NCI-H524 treated with DMSO at 0.1 percent for 48 hours (cell line): Measurements from ENCODE around the gene POSTN.
"Not testable (repeated sequence)": the region's sequence is repeated elsewhere in the genome, so short reads cannot be mapped to it uniquely, and the experiment has no call there.

ENCODE experiments used
- DNase-seq: peaks from one replicate; lab custom pipeline; 2025; lab: John Stamatoyannopoulos, UW

The POSTN gene

DNA sequence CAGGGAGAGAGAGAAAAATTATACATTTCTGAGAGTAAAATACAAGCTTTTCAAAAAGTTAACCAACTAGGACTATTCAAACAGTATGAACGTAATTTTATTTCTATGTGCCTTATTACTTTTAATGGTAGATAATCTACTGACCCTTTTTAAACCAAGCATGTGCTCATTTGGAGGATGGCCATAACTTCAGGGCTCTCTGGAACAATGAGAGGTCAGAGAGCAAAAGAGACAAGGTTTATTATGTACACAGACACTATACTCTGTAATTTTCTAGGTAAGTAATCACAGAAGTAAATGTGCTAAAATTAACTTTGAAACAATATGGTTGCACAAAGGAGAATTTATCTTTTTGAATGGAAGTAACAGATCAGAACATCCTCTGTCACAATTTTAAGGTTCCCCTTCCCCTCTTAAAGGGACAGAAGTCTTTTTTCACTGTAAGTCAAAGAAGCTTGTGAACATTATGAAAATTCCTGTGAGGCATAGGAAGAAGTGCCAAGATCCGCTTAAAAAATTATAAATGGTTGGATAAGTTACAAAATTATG is 1.0 kb downstream of the POSTN start:
- DNase-seq: no peak

DNA sequence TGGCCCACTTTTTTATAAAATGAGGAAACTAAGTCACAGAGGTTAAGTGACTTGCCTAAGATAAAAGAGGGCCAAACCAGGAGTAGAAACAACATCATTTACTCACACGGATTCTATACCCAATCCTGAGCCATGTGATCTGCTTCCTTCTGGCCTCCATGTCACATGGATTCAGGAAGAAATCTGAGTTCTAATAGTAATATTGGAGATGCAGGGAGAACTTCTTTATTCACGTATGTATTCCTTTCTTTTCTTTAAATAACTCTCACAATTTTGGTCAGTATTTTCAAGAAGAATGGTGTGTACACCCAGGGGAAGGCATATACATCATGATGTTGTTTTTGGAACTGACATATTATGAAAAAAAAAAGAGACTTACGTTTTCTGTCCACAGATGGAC is 1.8 kb downstream of the POSTN start:
- DNase-seq: no peak

DNA sequence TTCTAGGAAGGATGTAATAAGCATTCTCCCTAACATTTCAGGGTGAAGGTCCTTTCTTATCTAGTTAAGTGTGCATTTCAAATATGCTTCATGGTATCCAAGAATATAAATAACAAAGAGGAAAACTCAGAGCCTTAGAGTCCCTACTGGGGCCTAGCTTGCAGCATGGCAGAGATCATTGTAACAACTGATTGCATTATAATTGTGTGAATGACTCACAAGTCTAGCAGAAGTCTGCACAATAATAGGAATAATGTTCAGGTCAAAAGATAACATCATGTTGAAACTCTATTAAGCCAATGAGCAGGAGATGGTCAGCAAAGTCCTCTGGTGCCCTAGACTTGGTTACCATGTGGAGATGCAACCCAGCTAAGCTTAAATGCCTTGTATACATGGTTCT is 3.4 kb downstream of the POSTN start:
- DNase-seq: no peak

DNA sequence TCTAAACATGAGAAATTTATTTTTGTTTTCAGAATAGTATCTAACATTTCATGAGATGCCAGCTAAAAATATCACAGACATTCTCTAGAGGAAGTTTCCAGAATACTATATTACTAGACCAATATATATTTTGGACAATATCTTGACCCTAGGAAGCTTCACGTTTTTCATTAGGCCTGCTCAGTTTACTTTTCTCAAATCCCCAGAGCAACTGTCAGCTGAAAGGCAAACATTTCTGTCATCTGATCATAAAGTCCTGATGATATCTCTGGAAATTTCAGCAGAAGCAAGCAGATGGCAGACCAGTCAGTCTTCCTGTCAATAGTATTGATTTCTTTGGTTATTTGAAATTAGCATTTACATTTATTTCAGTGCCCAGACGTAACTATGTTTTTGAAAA is 4.0 kb downstream of the POSTN start:
- no peak for DNase-seq

DNA sequence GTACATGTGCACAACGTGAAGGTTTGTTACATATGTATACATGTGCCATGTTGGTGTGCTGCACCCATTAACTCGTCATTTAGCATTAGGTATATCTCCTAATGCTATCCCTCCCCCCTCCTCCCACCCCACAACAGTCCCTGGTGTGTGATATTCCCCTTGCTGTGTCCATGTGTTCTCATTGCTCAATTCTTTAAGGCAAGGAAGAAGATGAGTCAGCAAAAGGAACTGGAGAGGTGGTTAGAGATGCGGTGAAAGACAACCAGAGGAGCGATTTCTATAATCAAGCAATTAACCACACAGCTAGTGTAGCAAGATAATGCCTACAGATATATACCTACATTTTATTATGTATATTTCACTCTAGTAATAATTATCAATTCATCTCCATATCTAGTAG is 9.2 kb downstream of the POSTN start:
- not testable (repeated sequence) for DNase-seq

DNA sequence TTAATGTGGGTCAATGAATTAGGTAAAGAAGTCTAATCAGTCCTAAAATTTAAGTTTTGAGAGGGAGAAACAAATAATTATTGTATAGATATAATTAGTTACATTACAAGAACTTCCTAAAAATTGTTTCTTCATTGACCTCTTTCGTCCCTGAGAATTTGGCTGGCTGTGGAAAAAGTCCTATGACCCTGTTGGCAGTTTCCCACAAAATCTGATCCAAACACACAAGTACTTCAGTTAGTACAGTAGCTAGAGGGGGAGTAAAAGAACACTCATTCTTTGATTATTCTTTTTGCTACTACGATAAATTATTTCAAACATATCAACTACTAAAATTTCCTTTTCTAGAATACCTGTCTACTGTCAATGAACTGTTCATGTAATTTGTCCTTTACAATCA is 11.3 kb downstream of the POSTN start:
- no peak for DNase-seq

DNA sequence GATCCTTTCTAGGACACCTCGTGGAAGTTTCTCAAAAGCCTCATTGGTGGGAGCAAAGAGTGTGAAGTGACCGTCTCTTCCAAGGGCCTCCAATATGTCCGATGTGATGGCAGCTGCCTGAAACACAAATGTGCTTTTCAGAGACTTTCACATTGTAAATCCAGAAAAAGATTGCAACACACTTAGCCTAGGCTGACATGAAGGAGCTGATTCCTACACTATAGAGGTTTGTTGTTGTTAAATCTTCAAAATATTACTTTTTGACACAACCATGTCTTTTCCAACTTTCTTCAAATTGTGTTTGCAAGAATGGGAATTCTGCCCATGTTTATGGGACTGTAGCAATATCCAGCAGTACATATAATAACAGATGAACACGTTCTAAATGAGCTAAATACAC is 12.4 kb downstream of the POSTN start:
- no peak for DNase-seq

DNA sequence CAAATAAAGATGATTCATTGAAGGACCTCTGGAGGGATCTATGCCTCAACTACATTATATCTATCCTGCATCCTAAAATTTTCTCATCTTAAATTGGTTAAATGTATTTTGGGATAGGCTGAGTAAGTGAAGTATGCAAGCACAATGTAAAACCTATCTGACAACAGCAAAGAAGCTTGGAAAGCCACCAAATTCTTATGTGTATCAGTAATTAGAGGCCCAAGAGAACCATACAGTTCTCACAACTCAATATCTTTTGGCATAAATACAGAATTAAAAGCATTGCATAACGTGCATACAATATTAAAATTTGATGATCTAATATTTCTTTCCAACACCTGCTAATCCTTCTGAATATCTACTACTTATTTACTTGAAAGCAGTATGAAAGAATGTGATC is 13.0 kb downstream of the POSTN start:
- no peak for DNase-seq

DNA sequence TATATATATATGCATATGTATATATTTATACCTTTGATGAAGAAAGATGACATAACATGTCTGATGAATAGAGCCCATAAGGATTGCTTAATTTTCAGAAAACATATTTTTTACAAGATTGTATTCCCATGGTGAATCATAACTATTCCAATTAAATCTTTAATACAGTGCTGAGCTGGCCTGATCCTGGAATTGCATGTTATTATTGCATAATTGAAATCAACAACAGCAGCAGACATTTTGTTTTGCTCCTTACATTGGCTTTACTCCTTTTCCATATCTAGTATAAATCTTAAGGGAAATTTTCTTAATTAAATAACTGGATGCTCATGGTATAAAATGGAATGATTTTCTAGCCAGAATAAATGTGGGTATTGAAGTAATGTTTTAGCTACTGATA is 22.0 kb downstream of the POSTN start:
- DNase-seq: no peak

DNA sequence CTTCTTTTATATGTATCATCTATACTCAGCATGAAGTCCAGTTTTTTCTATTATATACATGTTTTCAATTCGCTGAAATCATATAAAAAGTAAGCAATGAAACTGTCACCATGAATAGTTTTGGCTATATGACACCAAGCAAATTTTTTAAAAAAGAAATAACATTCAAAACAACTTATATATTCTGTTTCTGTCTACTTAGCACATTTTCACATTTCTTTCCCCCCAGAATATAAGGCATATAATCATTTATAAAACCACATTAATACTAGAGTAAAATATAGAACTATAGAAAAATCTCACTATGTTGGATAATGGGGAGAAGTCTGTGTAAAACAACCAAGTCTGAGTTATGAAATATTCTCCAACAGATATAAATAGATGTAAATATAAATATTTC is 33.1 kb downstream of the POSTN start:
- no peak for DNase-seq

DNA sequence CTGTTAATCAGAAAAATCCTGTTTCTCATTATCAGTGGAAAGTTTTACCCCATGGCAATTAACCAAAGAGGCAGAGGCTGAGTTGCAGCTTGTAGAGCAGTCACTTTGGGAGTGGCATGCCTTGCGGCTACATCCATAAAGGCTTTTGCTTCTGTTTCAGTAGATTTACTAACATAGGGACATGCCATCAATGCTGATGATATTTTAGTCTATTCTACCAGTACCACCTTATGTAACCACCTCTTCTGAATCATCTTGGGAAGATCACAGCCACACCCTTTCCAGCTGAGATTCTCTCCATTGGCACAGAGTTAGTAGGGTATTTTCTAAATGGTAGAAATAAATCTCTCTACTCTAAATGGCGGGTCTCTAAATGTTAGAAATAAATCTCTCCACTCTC is 37.5 kb downstream of the POSTN start:
- no peak for DNase-seq

DNA sequence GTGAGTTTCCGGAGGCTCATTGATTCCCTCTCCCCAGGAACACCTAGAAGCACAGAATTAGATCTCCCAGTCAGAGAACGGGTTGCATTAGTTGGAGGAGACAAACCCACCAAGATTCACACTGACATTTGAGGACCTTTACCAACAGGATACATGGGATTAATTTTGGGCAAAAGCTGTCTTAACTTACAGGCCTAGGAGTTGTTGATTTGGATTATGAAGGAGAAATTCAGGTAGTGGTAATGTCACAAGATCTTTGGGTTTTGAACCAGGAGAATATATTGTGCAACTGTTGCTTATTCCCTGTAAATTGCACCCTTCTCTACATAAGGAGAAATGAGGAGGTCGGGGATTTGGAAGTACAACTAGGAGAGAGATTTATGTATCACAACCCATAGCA is 38.0 kb downstream of the POSTN start:
- no peak for DNase-seq

DNA sequence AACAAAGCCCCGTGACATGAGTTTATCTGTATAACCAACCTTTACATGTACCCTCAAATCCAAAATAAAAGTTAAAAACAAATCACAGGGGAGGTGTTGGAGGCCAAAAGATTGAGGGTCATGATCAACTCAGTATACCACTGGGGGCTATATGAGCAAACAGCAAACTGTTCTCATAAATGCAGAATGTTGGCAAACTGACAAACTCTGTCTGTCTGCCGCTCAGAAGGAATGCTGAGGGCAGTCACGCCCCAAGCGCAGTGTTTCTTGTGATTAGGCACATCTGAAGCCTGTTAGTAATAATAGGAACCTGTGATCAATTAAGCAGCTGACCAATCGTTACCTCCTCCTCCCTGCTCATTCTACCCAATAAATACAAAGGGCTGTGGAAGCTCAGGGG is 39.8 kb downstream of the POSTN start:
- DNase-seq: not testable (repeated sequence)

DNA sequence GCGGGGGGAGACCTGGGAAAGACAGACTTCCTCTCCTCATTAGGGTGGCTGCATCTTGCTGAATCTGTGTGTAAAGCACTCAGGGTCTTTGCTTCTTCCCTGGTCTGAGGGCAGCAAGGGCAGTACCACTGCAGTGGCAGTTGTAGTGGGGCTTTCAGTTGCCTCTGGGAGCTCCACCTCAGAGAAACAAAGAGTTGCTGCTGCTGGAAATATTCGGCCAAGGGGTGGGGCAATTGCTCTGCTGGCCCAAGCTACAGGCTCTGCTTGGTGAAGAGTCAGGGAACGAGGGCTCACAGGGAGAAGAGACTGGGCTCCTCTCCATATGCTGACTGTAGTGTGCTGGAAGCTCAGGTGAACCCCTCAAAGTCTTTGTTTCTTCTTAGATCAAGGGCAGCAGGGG is 52.5 kb downstream of the POSTN start:
- DNase-seq: no peak

DNA sequence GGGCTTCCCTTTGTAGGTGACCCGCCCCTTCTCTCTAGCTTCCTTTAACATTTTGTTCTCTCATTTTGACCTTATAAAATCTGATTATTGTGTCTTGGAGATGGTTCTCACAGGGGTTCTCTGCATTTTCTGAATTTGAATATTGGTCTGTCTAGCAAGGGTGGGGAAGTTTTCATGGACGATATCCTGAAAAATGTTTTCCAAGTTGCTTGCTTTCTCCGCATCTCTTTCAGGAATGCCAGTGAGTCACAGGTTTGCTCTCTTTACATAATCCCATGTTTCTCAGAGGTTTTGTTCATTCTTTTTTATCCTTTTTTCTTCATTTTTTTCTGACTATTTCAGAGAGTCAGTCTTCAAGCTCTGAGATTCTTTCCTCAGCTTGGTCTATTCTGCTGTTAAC is 53.6 kb downstream of the POSTN start:
- no peak for DNase-seq

DNA sequence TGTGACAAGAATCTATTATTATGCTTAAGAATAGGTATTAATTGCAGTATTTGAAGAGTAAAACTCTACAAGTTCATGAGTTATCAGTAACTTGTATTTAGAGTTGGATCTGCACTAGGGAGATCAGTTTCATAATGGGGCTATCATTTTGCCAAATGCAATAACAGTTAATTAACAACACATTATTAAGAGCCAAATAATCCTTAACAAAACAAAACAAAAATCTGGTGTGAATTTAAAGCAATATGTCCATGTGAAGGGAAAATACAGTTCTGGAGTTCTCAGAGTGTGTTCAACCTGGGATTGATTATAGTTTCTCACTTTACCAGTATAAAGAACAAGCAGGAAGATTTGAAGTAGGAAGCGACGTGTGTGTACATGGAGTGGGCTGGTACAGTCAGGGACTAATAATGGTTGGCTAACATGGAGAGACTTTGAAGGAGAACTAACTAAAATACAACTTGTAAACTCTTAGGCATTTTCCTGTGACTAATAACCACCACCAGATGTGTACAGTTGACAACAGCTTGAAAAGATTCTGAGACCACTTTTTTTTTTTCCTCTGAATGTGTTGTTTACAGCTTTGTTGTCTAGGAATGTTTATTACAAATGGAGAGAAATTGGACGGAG is 58.5 kb downstream of the POSTN start:
- DNase-seq: no peak

DNA sequence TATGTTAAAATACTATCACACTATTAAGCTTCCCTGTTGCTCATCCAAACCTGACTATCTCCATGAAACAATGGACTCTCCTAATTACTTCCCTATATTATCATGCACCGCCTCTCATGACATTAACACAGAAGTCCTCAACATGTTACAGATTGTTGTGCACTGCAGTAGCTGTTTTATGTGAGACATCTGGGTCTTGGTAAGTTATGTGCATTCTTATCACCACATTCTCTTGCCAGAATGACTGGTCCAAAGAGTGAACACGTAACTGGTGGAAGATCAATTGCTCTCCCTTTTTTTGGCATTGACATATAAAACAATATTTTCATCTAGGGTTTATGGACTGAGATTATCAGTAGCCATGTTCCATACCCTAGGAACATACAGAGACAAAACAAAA is 59.4 kb downstream of the POSTN start:
- DNase-seq: no peak

DNA sequence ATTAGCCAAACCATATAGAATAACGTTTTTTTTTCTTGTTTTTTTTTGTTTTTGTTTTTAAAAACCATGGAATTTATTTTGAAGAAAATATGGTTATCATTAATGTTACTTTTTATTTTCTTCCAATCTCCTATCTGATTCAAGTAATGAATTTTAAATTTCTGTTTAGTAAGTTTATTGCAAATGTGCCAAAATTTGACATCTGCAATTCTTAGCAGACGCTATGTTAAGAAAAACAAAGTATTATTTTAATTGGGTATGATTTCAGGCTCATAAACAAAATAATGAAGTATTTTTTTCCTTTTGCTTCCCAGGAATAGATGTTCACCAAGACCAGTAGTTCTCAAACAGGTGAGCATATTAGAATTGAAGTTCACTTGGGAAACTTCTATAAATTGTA is 63.1 kb downstream of the POSTN start:
- DNase-seq: no peak

DNA sequence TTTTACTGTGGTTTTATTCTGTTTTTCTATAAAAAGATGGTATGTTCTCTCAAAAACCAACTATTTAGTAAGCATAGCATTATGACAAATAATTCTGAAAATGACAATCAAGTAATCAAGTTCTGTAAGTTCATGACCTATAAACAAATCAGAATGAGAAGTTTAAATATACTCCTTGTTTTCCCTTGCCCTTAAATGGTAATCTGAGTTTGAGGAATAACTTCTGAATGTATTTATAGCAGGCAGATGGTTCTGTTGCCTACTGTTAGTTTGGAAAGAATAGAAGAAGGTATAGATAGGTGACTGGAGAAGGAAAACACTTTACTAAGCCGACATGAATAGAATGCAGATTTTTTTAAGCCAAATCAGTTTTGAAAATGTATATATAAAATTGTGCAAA is 63.9 kb downstream of the POSTN start:
- DNase-seq: no peak

DNA sequence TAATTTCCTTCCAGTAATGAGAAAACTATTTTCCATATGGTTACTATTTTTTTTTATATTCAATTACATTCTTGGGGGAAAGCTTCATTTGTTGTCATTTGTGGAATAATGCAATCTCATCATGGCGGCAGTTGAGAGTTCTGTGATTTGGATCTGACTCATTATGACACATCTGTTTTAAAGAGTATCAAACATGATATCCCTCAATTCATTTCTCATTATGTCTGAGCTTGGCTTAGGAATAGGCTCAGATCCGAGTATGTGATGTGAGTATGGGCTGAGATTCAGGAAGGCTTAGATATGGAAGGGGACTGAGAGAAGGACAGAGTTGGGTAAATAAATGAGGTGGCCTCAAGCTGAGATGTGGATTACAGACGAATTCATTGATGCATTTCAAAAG is 64.4 kb downstream of the POSTN start:
- DNase-seq: no peak

DNA sequence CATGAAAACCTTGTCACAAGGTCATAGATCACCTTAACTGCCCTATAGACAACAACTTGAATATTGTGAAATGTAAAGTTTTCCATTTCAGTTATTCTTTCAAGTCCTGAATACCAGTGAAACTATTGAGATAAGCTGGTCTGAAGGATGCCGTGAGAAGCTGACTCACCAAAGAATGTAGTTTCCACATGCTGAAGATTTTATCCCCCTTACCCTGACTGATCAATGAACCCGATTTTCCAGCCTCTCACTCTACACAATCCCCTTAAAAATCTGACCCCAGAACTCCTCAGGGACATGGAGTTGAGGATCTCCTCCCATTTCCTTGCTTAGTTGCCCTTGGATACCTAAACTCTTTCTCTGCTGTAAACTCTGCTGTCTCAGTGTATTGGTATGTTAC is 67.5 kb downstream of the POSTN start:
- DNase-seq: no peak

DNA sequence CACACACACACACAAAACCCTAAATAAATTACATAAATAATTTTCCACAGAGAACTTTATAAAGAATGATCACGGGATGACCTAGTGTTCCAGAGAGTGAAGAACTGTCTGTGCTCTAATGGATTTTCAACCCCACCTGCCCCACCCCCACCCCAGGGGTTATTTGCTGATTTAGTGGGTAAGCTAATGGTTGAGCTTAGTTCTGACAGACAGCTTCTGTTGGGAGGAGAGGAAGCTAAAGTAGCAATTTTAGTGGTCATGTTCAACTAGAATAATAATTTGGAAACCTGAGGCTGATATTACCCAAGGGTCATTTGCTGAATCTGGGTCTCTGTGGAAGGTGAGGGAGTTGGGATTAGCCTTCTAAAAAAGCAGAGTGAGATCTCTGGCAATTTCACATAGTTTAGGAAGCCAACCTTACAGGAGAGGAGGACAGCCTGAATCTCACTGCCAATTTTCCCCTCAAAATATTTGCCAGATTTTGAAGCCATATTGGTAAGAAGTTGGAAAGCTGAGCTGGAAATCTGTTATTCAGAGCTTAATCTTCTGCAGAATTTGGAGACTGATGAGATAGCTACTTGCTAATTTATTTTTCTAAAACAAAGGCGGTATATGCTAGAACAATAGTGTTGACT is 68.7 kb downstream of the POSTN start:
- no peak for DNase-seq

DNA sequence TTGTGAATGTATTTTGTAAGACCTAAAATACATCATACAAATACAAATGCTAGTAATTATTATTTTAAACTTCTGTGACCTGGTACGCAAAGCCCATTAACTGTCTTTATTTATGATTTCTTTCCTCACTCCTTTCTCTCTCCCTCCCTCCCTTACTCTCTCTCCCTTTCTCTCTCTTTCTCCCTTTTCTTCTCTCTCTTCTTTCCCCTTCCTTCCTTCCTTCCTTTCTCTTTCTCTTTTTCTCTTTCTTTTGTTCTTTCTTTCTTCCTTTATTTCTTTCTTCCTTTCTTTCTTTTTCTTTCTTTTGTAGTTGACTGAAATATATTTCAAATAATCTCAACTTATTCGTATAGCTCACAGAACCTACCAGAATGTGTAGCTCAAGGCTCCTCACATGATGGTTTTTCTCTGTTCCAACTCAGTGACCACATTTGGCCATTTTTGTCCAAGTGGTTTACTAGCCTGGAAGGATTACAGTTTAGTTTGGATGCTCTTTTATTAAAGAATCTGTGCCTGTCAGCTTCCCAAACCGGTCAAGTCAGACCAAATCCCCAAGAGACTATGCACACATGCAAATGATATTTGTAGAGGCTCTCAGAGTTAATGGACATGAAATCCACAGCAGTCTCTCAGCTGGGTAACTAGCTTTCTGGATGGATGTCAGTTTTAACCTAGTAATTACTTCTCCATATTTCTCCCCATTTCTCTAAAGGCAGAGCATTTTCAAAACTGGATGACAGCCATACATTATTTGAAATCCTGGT is 71.7 kb downstream of the POSTN start:
- no peak for DNase-seq
